HUES6 (cell line): ENCODE measurements around the gene ZNF507.

Source experiments
- H3K27ac ChIP-seq: 2 replicates; pipeline ENCODE4 v1.7.0; 2013; ENCODE audit warnings: low read depth, mild to moderate bottlenecking, low read length, inconsistent platforms
- H3K27me3 ChIP-seq: 2 replicates; pipeline ENCODE4 v1.6.1; 2013; ENCODE audit warnings: low read length; ENCODE audit not compliant: control insufficient read depth, insufficient read depth
- H3K36me3 ChIP-seq: 2 replicates; pipeline ENCODE4 v1.6.1; 2013; ENCODE audit warnings: low read length; ENCODE audit not compliant: control insufficient read depth, insufficient read depth
- H3K4me1 ChIP-seq: 2 replicates; pipeline ENCODE4 v1.6.1; 2013; ENCODE audit warnings: low read length; ENCODE audit not compliant: control insufficient read depth, insufficient read depth
- H3K4me3 ChIP-seq: 2 replicates; pipeline ENCODE4 v1.5.1; 2013; ENCODE audit warnings: low read depth, low read length
- H3K9ac ChIP-seq: one replicate; pipeline ENCODE4 v1.6.1; 2013; ENCODE audit warnings: mild to moderate bottlenecking, low read length
- H3K9me3 ChIP-seq: 2 replicates; pipeline ENCODE4 v1.6.1; 2013; ENCODE audit warnings: low read depth, low read length; ENCODE audit not compliant: control insufficient read depth, insufficient read depth

The ZNF507 gene

DNA sequence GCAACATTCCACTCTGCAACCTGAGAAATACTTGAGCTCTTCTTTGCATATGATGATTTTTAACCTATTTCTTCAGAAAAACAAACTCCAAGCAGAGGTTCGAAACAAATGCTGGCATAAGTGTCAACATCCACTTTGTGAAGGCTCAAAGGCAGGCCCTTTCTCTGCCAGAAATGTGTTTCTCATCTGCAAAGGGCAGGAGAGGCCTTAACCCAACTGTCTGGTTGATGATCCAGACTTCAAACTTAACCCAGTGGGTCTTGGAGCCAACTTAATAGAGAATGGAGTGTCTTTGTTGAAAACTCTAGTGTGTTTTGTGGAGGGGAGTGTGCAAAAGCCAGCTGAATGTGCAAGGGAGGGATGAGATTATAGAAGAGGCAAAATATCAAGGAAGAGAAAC is 28.3 kb upstream of the ZNF507 start:
- Histone ChIP-seq H3K9ac (no peak overlapping the region), H3K27me3 (no peaks in the 10 kb centered on the region), H3K4me1 (peaks cover 9% of the 10 kb centered on the region; the same call in 1 of the 2 replicates), H3K4me3 (no peak overlapping the region), H3K36me3 (no peaks in the 10 kb centered on the region), H3K27ac (no peak overlapping the region), H3K9me3 (no peaks in the 10 kb centered on the region)

DNA sequence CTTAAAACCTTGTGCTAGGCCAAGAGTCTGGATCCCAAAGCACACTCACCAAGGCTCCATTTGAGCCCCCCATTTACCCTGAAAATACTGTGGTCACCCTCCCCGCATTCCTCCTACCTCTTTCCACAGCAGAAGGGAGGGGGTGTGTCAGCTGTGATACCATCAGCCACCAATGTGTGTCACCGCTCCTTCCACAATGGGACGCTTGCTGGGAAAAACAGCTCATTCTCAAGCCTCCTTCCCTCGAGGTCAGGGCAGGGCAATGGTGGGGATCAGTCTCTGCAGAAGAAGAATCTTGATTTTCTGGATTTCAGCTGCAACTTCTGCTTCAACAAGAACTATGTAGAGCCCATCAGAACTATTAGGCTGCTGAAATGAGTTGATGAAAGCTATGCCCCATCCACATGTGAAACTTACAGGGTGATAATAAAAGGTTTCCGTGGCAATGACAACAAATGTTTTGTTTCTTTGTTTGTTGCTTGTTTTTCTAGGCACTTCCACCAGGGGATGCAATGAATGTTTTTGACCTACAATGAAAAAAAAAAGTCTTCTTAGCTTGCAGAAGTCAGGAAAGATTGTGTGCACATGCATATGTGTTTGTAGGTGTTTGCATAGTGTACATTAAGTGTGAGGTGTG is 26.4 kb upstream of the ZNF507 start:
- no peaks in the 10 kb centered on the region for H3K9me3 ChIP-seq
- no peak overlapping the region for H3K27ac ChIP-seq
- no peak overlapping the region for H3K4me3 ChIP-seq
- H3K36me3 ChIP-seq: no peaks in the 10 kb centered on the region
- H3K27me3 ChIP-seq: no peaks in the 10 kb centered on the region
- peaks cover 9% of the 10 kb centered on the region; the same call in 1 of the 2 replicates for H3K4me1 ChIP-seq
- no peak overlapping the region for H3K9ac ChIP-seq

DNA sequence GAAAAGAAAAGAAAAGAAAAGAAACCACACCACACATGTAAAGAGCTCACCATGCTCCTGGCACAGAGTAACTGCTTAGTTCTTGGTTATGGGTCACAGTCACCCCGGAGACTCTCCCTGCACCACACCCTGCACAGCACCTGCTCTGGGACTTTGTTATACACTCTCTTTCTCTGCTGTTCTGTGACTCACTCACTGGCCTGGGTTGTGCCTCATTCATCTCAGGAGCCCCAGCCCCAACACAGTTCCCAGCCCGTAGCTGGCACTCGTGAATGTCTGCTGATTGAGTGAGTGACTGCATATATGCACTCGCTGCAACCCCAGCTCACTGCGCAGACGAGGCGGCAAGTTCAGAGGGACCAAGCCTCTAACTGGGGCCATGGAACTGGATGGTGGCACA is 22.9 kb upstream of the ZNF507 start:
- no peaks in the 10 kb centered on the region for H3K9me3 ChIP-seq
- H3K27me3 ChIP-seq: no peaks in the 10 kb centered on the region
- H3K4me3 ChIP-seq: no peak overlapping the region
- H3K9ac ChIP-seq: no peak overlapping the region
- H3K4me1 ChIP-seq: peaks cover 4% of the 10 kb centered on the region; the same call in 1 of the 2 replicates
- no peaks in the 10 kb centered on the region for H3K36me3 ChIP-seq
- H3K27ac ChIP-seq: no peak overlapping the region

DNA sequence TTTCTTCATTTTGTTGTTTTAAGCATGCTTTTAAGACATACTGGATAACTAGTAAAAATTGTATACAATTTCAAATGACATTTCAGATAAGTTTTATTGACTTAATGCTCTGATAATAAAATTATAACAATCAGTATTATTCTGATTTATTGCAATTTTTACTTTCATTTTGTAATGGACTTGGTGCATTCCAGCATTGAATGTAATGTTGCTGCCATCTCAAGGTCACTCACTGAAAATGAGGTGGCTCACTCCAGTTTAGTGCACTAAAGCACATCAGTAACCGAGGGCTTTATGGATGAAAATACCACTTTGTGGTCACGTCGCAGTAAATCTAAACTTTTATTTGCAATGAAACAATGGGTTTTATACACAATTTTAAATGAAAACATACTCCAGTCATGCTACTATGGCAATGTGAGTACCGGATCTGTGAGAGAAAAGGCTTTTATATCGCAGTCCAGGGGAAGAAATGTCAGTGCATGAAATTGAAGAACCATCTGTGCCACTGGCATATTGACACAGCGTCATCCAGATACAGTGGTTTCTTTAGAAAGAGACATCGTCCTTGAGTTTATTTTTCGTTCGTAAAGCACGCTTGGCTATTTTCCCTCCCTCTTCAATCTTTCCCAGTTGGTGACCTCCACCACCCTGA is 20.7 kb upstream of the ZNF507 start:
- no peaks in the 10 kb centered on the region for H3K27me3 ChIP-seq
- H3K9ac ChIP-seq: no peak overlapping the region
- H3K4me3 ChIP-seq: no peak overlapping the region
- H3K27ac ChIP-seq: no peak overlapping the region
- H3K4me1 ChIP-seq: no peaks in the 10 kb centered on the region
- H3K9me3 ChIP-seq: no peaks in the 10 kb centered on the region
- no peaks in the 10 kb centered on the region for H3K36me3 ChIP-seq

- Histone ChIP-seq H3K27ac (no peak overlapping the region), H3K4me3 (no peak overlapping the region)
These were observed 15.1 kb upstream of the ZNF507 start for GRCh38 chr19:32330213-32330857.

DNA sequence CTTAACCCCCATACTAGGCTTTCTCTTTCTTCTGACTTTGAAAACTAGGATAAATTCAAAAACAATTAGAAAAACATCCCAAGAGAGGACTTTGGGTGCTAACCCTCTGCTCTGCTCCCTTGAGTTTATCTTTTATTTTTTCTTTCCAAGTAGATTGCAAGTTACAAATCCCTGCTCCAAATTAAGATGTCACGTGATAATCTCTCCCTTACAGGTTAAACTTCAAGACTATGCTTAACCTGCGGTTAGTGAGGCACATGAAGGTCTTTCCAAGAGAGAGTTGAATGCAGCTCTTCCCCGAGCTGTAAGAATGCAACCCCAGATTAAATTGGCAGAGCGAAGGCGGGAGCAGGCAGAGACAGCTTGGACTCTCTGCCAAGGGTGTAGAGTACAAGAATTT is 12.2 kb upstream of the ZNF507 start:
- H3K4me3 ChIP-seq: no peak overlapping the region
- H3K4me1 ChIP-seq: peaks cover 7% of the 10 kb centered on the region; the same call in 1 of the 2 replicates
- no peaks in the 10 kb centered on the region for H3K36me3 ChIP-seq
- no peaks in the 10 kb centered on the region for H3K27me3 ChIP-seq
- H3K9ac ChIP-seq: no peak overlapping the region
- H3K9me3 ChIP-seq: no peaks in the 10 kb centered on the region
- no peak overlapping the region for H3K27ac ChIP-seq

More at GRCh38 chr19:32330213-32330857, 15.1 kb upstream of the ZNF507 start:
- Histone ChIP-seq H3K9me3 (no peaks in the 10 kb centered on the region), H3K36me3 (no peaks in the 10 kb centered on the region), H3K4me1 (no peaks in the 10 kb centered on the region), H3K27me3 (no peaks in the 10 kb centered on the region), H3K9ac (no peak overlapping the region)

GRCh38 chr19:32336259-32337083 is 8.9 kb upstream of the ZNF507 start:
- Histone ChIP-seq H3K4me3 (no peak overlapping the region), H3K27ac (no peak overlapping the region), H3K9ac (no peak overlapping the region)

GRCh38 chr19:32337084-32337808 is 8.2 kb upstream of the ZNF507 start:
- H3K4me3 ChIP-seq: no peak overlapping the region
- peaks cover 9% of the 10 kb centered on the region; the same call in 1 of the 2 replicates for H3K4me1 ChIP-seq
- H3K9ac ChIP-seq: no peak overlapping the region
- no peaks in the 10 kb centered on the region for H3K27me3 ChIP-seq
- H3K27ac ChIP-seq: no peak overlapping the region
- no peaks in the 10 kb centered on the region for H3K36me3 ChIP-seq
- no peaks in the 10 kb centered on the region for H3K9me3 ChIP-seq

More at GRCh38 chr19:32336259-32337083, 8.9 kb upstream of the ZNF507 start:
- Histone ChIP-seq H3K4me1 (peaks cover 9% of the 10 kb centered on the region; the same call in 1 of the 2 replicates), H3K9me3 (no peaks in the 10 kb centered on the region), H3K27me3 (no peaks in the 10 kb centered on the region), H3K36me3 (no peaks in the 10 kb centered on the region)

DNA sequence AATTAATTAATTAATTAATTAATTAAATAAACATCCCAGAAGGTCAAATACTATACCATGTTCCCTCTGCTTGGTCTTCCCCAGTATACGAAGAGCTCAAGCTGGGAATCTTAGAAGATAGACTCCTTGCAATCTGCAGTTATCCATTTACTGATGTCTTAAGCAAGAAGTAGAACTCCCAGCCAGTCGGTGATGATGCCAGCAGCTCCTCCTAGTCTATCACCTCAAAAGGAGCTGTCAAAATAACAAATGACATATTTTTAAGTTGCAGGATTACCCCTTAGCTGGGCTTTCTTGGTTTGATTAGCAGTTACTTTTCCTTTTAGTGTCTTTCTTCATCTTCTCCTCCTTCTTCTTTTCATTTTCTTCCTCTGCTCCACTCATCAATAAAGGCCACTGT is 6.0 kb upstream of the ZNF507 start:
- H3K27ac ChIP-seq: no peak overlapping the region
- H3K9ac ChIP-seq: no peak overlapping the region
- no peaks in the 10 kb centered on the region for H3K27me3 ChIP-seq
- no peaks in the 10 kb centered on the region for H3K9me3 ChIP-seq
- H3K4me1 ChIP-seq: peaks cover 9% of the 10 kb centered on the region; the same call in 1 of the 2 replicates
- H3K36me3 ChIP-seq: no peaks in the 10 kb centered on the region
- H3K4me3 ChIP-seq: no peak overlapping the region
